HG02885 (cell line): Measurements from ENCODE around the gene KRT4.

Experiments
- ATAC-seq: cut with Tn5 transposase; IDR thresholded peaks from one replicate; pipeline ENCODE4 v1.9.1; 2021; ENCODE audit warnings: mild to moderate bottlenecking; ENCODE audit not compliant: unreplicated experiment, poor library complexity

The KRT4 gene

GRCh38 chr12:52811191-52812072 lies 2.5 kb downstream of the KRT4 start:
- ATAC-seq: no peak

DNA sequence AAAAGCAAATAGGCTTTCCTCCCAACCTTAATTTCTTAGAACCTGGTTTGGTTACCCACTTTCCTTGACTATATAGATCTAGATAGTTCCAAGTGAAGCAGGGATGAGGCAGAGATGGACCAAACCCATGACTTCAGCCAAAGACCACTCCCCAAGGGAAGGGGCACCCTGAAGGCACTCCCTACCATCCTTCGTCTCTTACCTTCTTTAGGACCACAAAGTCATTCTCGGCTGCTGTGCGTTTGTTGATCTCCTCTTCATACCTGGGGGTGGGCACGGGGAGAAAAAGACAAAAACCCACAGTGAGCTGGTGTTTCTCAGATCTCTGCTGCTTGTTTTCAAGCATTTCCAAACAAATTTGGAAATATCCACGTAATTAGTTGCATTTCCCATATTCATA lies 3.4 kb downstream of the KRT4 start:
- no peak for ATAC-seq

GRCh38 chr12:52809166-52809565 lies 4.8 kb downstream of the KRT4 start:
- no peak for ATAC-seq

DNA sequence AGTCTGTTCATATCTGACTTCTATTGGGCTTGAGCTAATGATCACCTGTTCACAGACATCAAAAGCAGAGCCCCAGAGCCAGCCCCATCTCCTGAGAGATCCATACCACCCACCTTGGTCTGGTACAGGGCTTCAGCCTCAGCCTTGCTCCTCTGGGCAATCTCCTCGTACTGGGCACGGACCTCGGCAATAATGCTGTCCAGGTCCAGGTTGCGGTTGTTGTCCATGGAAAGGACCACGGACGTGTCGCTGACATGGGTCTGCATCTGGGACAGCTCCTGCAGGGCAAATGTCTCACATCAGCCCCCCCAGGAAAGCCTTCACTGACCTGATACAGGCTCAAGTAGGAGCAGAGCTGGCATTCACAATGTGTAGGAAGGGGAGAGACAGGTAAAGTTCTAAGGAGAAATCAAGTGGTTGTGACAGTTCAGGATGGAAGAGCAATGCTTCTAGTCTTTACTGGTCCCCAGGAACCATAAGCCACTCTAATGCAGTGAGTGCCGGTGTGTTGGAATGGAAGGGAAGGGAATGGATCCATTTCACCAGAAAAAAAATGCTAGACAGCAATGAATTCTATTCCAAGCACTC lies 5.2 kb downstream of the KRT4 start:
- no peak for ATAC-seq

GRCh38 chr12:52807544-52808470 lies 6.1 kb downstream of the KRT4 start:
- ATAC-seq: no peak

DNA sequence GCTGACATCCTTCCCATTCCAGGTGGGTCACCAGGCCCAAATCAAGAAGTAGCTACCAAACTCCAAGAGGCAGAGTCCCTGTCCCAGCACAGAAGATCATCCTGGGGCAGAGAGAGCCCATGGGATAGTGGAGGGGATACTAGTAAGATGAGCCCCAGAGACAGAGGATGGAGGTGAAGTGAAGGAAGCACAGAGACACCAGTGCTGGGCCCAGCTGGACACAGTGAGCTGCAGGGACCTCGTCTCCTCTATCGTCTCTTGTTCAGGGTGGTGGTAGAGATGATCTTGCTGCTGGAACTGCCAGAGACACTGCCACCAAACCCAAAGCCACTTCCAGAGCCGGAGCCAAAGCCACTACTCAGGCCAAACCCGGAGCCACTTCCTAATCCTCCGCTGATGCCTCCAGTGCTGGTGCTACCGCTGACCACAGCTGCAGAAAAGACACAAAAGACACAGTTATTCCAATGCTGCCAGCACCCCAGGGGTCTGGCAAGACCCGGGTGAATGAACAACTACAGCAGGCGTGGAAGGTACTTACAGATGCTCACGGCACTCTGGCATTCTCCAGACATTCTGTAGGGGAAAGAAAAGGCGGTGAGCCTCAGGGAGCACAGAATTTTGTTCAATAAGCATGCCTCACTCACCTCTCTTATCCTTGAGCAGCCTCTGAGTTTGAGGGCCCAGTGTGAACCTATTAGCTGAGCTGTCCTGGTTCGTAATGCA lies 6.9 kb downstream of the KRT4 start:
- no peak for ATAC-seq

DNA sequence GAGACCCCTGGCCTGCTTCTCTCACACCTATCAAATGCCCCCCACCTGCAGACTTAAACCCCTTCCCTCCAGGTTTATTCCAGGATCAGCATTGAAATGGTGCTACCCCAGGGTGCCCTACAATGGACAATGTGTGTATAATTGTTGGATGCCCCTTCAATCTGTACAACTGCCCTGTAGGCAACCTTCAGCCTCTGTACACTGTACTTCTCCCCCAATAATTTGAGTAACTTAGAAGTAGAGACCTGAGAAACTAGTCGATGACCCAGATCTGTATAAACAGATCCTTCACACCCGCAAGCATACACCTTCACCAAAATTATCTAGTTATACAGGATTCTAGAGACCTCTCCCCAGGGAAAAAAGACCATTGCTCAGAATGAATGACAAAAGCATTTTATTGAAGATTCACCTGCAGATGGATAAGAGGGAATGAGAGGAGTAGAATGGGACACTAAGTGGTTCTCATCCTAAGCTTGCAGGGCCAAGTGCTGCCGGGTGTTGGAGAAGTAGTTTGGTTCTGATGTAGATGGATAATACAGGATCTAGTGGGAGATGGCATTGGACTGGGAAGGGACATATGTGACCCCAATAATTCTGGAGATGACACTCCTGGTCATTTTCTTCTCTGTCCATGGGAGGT lies 7.6 kb downstream of the KRT4 start:
- ATAC-seq: no peak

- ATAC-seq: no peak
Measured at GRCh38 chr12:52805739-52806138, 8.2 kb downstream of the KRT4 start.

GRCh38 chr12:52805000-52805399 lies 8.9 kb downstream of the KRT4 start:
- no peak for ATAC-seq

GRCh38 chr12:52802442-52802841 lies 11.5 kb downstream of the KRT4 start:
- no peak for ATAC-seq

DNA sequence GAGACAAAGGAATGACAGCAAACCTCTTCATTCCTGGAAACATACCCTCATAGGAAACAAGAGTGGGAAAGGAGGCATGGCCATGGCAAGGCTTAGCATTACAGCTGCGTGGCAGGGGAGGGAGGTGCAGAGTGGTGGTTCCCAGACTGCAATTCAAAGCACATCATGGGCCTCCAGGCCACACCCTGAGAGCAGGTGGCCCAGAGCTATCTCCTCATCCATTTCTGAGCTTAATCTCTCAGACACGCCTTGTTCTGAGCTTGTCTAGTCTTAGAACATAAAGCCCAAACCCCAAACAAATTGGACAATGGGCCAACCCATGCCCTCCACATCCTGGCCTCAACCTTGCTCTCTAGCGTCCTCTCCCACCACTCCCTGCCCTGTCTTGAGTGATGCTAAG lies 12.1 kb downstream of the KRT4 start:
- ATAC-seq: no peak

DNA sequence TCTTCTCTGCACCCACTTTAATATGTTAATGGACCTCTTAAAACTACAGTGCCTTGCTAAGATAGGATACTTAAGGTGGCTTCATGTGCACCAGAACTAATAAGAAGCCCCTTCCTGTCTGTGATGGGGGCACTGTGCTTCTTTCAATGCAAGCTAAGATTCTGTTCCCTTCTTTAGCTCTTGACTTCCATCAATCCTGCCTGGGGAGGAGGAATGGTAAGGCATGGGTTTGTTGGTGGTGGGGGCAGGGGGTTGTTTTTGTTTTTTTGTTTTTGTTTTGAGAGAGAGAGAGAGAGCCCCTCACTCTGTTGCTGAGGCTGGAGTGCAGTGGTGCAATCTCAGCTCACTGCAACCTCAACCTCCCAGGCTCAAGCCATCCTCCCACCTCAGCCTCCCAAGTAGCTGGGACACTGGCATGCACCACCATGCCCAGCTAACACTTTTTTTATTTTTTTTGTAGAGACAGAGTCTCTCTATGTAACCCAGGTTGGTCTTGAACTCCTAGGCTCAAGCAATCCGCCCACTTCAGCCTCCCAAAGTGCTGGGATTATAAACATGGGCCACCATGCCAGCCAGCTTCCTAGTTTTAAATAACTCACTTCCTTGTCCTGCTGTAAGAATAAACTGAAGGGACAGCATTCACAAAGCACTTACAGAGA lies 13.5 kb downstream of the KRT4 start:
- ATAC-seq: no peak

- no peak for ATAC-seq
Measured at GRCh38 chr12:52799505-52800211, 14.3 kb downstream of the KRT4 start.

DNA sequence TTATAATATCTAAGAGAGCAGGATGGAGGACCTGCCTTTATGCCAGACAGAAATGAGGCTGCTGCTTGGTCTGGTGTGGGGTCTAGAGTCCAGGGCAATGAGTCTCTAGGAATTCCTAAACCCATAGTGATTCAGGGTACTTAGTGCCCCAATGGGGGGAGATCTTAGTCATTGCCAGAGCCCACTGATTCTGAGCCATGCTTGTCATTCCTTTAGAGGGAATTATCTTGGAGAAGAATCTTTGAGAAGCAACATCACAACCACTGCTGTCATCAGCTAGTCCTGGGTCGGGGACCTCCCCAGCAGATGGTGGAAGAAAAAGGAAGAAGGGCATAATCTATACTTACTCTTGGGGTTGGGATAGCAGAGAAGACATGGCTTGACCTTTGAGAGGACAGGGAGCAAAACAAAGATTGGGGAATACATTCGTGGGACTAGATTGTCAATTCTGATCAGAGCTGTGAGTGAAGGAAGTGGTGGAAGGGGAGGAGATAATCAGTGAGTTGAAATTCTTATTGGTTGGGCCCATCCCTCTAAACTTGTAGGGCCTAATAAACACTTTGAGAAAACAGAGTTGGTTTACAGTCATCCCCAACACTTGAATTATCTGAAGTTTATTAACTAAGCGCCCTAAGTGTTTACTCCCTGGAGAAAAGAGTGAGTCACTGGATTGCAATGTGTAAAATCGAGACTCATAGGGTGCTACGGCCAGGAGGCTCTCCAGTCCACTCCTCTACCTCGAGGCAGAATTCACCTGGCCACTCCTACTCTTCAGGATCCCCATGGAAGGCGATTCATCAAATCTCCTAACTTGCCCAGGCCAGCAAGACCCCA lies 15.0 kb downstream of the KRT4 start:
- ATAC-seq: no peak

DNA sequence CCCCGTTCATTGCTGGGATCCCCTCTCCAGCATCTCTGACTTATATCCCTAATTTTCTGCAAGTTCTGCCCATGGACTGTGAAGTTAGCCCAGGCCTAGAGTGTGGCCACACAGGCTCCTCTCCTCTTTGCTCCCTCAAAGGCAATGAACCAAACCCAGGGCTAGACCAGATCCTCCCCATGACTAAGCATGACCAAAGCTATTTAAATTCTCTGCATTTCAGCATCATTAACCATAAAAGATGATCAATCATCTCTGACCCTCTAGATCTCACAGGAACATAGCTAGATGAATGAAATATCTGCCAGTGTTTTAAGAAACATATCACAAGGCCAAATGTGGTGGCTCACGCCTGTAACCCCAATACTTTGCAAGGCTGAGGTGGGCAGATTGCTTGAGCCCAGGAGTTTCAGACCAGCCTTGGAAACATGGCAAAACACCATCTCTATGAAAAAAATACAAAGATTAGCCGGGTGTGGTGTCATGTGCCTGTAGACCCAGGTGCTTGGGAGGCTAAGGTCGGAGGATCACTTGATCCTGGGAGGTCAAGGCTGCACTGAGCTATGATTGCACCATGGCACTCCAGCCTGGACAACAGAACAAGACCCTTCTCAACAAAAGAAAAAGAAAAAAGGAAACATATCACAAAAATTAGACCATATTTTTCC lies 15.8 kb downstream of the KRT4 start:
- no peak for ATAC-seq

DNA sequence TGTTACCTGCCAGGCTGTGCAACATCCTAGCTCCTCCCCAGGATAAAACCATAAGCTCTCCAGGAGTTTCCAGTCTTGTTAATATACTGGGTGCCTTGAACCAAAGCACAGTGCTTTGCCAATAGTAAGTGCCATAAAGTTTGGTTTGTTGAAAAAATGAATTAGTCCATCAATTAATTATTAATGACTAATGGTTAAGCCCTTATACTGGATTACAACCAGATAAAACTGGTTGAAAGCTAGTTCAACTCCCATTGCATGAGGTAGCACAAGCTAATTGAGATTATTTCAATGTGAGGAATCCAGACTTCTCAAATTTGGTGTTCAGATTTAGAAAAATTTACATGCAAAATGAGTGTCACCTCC lies 16.4 kb downstream of the KRT4 start:
- no peak for ATAC-seq

- no peak for ATAC-seq
Measured at GRCh38 chr12:52796839-52797528, 16.9 kb downstream of the KRT4 start.
